Stimulated activated naive CD4-positive, alpha-beta T cell treated with Interleukin-2 at 50 U/mL for 16 hours (primary cell): ENCODE measurements around the gene TMEM273.
"Not testable (repeated sequence)": the region's sequence is repeated elsewhere in the genome, so short reads cannot be mapped to it uniquely, and the experiment has no call there.

Experiments
- DNase-seq: peaks from one replicate; lab custom pipeline; 2025; lab: John Stamatoyannopoulos, UW

TMEM273 gene

DNA sequence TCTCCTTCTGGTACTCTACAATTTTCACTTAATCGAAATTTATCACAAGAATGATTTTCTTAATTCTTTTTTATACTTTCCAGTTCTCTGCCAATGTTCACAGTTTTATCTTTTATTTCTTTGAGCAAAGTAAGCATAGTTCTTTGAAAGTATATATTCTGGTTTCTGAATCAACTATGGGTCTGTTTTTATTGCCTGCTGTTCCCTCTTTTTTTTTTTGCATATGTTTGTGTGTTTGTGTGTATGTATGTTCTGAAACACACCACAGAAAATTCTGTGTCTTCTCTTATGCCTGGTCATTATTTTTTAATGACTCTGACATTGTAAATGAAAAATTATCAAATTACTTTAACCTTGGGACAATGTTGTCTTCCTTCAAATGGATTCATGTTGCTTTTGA is 15.9 kb upstream of the TMEM273 start:
- no peak for DNase-seq

DNA sequence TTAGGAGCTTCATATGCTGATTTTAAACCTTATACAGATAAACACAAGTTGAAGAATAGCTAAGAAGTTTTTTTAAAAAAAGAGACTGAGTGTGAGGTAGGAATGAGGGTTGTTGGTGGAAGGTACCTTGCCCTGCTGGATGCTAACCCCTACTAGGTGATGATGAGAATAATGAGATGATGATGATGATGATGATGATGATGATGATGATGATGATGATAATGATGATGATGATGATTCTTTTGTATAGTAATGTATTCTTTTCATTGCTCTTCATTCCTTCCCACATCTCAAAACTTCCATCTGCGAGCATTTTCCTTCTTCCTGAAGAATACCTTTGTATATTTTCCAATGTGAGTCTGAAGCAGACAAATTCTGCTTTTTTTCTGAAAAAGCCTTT is 14.1 kb upstream of the TMEM273 start:
- no peak for DNase-seq

DNA sequence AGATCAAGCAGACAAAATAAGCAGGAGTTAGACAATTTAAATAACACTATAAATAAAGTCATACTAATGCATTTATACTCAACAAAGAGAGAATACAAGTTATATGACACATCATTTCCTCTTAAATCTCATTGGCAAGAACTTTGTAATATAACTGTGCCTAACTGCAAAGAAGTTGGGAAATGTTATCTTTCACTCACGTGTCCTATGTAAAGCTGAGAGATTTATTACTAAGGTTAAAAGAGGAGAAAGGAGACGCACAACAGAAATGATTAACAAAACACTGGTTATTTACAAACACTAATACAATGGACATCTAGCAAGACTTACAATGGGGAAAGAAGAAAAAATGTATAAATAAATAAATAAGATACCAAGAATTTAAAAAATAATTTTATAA is 12.7 kb upstream of the TMEM273 start:
- no peak for DNase-seq

DNA sequence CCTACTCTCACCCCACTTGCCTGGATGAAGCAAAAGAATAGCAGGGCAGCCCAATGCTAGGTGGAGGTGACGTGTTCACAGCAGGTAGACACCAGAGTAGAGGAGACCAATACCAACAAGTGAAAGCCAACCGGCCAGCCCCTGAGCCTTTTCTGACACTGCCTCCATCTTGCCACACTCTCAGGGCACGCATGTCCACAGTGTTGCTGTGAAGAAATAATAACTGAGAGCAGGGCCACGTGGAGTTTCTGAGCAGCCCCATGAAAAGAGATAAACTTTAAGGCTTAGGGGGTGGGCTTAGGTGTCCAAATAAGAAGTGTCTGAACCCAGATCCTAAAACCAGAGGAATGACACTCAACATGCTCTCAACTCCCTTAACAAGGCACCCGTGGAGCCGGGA is 9.0 kb upstream of the TMEM273 start:
- DNase-seq: no peak

DNA sequence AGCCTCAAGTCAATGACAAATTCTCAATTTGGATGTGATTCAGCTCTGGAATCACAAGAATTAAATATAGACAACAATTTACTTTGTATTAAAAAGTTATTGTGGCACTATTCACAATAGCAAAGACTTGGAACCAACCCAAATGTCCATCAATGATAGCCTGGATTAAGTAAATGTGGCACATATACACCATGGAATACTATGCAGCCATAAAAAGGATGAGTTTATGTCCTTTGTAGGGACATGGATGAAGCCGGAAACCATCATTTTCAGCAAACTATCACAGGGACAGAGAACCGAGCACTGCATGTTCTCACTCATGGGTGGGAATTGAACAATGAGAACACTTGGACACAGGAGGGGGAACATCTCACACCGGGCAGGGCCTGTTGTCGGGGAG is 7.7 kb upstream of the TMEM273 start:
- not testable (repeated sequence) for DNase-seq

GRCh38 chr10:49194212-49194920 is 6.2 kb upstream of the TMEM273 start:
- DNase-seq: no peak

DNA sequence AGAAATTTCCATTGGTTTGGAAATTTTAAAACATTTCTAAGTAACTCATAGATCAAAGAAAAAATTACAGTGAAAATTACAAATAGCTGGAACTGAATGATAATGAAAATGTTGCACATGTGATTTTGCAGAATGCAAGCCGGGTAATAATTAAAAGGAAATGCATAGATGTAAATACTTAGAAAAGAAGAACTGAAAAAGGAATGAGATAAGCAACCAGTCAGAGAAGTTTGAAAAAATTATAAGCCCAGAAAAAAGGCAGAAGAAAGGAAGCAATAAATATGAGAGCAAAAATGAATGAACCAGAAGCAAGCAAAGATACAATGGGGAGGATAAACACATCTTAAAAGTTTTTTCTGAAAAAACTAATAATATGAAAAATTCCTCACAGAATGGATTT is 3.2 kb upstream of the TMEM273 start:
- DNase-seq: no peak

GRCh38 chr10:49189422-49189821 is 1.2 kb upstream of the TMEM273 start:
- no peak for DNase-seq

DNA sequence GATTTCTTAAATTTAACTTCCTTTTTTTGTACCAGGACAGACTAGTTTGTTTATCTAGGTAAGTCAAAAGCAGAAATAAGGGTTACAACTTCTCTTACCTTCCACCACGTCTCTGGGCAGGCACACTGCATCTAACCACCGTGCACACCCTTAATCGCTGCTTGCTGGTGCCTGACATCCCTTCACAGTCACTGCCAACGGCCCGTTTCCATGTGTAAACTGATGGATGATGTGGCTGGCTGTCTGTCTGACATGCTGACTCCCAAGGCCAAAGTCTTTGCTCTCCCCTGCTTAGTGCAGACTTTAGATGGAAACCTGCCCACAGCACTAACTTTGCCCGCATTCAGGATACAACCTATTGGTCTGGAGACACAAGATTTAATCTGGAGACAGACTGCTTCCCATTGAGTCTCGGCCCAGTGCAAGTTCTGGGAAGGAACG is 1.1 kb downstream of the TMEM273 start:
- DNase-seq: no peak

GRCh38 chr10:49186613-49187012 is 1.6 kb downstream of the TMEM273 start:
- DNase-seq: no peak

DNA sequence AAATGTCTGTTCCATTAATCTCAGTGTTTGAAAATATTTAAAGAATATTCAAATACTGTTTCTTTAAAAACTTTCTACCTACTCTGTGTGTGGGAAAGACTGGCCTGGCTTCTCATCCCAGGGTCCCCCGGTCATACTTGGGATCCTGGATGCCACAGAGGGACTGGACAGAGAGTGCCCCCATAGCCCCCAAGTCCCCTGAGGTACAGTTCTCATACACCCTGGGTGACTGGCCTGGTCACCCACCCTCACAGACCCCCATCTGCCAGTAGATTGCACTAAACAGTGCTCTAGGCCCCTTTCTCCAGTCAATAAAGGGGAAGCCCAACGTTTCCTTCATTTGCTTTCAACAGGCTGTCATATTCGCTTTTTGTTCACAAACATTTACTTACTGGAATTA is 3.0 kb downstream of the TMEM273 start:
- no peak for DNase-seq

DNA sequence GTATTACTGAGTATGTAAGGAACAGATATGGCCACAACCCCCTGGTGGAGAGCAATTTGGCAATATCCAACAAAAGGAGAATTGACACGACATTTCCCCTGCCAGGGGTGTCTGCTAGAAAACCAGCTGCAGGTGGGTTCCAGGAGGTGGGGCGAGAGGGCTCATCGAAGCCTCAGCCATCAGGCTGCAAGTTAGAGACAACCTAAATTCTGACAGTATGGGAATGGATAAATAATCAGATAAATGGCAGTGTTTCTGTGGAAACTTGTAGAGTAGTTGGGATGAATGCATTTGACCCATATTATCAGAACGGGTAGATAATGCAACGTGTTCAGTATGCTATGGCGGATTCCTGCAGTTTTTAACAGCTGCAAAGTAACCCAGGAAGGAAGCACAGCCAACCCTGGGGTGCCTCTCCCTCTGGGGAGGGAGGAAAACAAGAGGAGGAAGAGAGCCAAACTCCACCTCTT is 3.5 kb downstream of the TMEM273 start:
- DNase-seq: no peak

- DNase-seq: peak; percentile 59
Observed at GRCh38 chr10:49183596-49184542, 4.3 kb downstream of the TMEM273 start.

DNA sequence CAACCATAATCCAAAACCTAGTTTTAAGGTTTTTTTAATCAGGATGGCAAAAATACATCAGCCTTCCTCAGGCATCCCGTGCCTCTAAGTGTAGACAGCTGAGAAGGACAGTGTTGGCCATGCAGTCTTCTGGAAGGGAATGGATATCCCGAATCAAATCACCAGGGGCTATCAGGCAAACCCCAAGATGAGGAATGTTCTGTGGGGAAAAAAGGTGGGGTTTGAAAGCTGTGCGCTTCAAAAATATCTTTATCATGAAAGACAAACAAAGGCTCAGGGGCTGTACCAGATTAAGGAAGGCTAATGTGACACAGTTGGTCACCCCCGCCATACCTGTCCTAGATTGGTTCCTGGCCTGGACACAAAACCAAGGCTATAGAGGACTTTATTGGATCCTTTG is 5.4 kb downstream of the TMEM273 start:
- no peak for DNase-seq

GRCh38 chr10:49180444-49180860 is 7.7 kb downstream of the TMEM273 start:
- DNase-seq: no peak

- DNase-seq: peak; percentile 34
Observed at GRCh38 chr10:49179699-49180443, 8.3 kb downstream of the TMEM273 start.

- no peak for DNase-seq
Observed at GRCh38 chr10:49178489-49179471, 9.4 kb downstream of the TMEM273 start.

GRCh38 chr10:49177391-49178355 is 10.5 kb downstream of the TMEM273 start:
- DNase-seq: peak; percentile 82

GRCh38 chr10:49176310-49177268 is 11.6 kb downstream of the TMEM273 start:
- DNase-seq: no peak
